ENCODE data around the gene IMMP2L. TPM values are rescaled to one million over a fixed set of nuclear protein-coding genes. Genes with fewer than 3 reads are reported as not detected.

IMMP2L gene
- polyA plus RNA-seq, 1 donor (not counting 4 experiments of a cell fraction or from before 2014, with no cell fraction given), result 14.1 TPM

- Histone ChIP-seq H3K9ac (ENCODE audit: control insufficient read depth, extremely low read depth, insufficient read depth, low read length) (no peak overlapping the region), H3K9me3 (ENCODE audit: control insufficient read depth, low read depth, low read length) (no peaks in the 10 kb centered on the region), H4K20me1 (ENCODE audit: control insufficient read depth, extremely low read depth, insufficient read depth, low read length) (no peaks in the 10 kb centered on the region), H3K4me1 (ENCODE audit: control insufficient read depth, extremely low read depth, insufficient read depth, low read length) (no peaks in the 10 kb centered on the region), H2AFZ (ENCODE audit: control insufficient read depth, low read length) (no peak overlapping the region), H3K27me3 (ENCODE audit: control insufficient read depth, extremely low read depth, insufficient read depth, low read length) (no peaks in the 10 kb centered on the region), H3K27ac (ENCODE audit: control insufficient read depth, insufficient read depth, low read length) (no peak overlapping the region), H3K4me3 (ENCODE audit: control insufficient read depth in 2 of 3, extremely low read depth in 1 of 3, insufficient read depth in 2 of 3, low read depth in 1 of 3, low read length in 3 of 3) (no peak overlapping the region), H3K79me2 (ENCODE audit: control insufficient read depth, insufficient read depth, low read length) (no peaks in the 10 kb centered on the region), H3K4me2 (ENCODE audit: control insufficient read depth, extremely low read depth, insufficient read depth, low read depth, low read length) (no peak overlapping the region), H3K9me1 (ENCODE audit: control insufficient read depth, extremely low read depth, insufficient read depth, low read length) (no peaks in the 10 kb centered on the region), H3K36me3 (ENCODE audit: control insufficient read depth in 2 of 2, extremely low read depth in 1 of 2, insufficient read depth in 2 of 2, low read length in 2 of 2) (no peaks in the 10 kb centered on the region)
- FAIRE-seq (no peak), DNase-seq (ENCODE audit: low read depth, low spot score) (no peak)
- dilution Hi-C loops (cut with MboI; ENCODE audit: extremely low pct_ligation_motif_present, low sequenced_read_pairs), result no loop called here
- TF ChIP-seq EZH2 (IDR thresholded peaks at IDR 0.05; ENCODE audit: low read length), result no peak
- TF ChIP-seq, protein P1, sequence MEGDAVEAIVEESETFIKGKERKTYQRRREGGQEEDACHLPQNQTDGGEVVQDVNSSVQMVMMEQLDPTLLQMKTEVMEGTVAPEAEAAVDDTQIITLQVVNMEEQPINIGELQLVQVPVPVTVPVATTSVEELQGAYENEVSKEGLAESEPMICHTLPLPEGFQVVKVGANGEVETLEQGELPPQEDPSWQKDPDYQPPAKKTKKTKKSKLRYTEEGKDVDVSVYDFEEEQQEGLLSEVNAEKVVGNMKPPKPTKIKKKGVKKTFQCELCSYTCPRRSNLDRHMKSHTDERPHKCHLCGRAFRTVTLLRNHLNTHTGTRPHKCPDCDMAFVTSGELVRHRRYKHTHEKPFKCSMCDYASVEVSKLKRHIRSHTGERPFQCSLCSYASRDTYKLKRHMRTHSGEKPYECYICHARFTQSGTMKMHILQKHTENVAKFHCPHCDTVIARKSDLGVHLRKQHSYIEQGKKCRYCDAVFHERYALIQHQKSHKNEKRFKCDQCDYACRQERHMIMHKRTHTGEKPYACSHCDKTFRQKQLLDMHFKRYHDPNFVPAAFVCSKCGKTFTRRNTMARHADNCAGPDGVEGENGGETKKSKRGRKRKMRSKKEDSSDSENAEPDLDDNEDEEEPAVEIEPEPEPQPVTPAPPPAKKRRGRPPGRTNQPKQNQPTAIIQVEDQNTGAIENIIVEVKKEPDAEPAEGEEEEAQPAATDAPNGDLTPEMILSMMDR (optimal IDR thresholded peaks at IDR 0.05 in 1 of 3, IDR thresholded peaks at IDR 0.05 in 1 of 3, conservative IDR thresholded peaks at IDR 0.05 in 1 of 3; ENCODE audit: extremely low read depth in 1 of 3, insufficient read depth in 2 of 3, low read length in 3 of 3), result no peak
Measured at GRCh38 chr7:110759069-110759468, 803.2 kb downstream of the IMMP2L start.

DNA sequence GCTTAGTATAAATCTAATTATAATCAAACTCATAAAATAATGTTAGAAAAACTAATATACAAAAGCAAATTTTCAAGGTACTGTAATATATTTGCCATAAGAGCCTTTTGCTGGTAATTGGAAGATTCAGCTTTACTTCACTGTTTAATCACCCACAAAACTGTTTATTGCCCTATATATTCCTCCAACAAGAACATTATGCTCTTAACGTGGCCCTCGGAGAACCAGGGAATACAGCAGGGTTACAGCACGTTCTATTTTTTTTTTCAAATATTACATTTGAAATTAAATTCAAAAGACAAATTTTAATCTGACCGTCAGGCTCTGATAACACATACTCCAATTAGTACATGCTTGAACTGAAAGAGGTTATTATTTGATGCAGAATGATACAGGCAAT lies 807.6 kb downstream of the IMMP2L start:
- FAIRE-seq, result no peak
- Histone ChIP-seq H3K9me1 (ENCODE audit: control insufficient read depth, extremely low read depth, insufficient read depth, low read length) (no peaks in the 10 kb centered on the region), H3K4me1 (ENCODE audit: control insufficient read depth, extremely low read depth, insufficient read depth, low read length) (no peaks in the 10 kb centered on the region), H3K4me3 (ENCODE audit: control insufficient read depth in 2 of 3, extremely low read depth in 1 of 3, insufficient read depth in 2 of 3, low read depth in 1 of 3, low read length in 3 of 3) (no peak overlapping the region), H3K27ac (ENCODE audit: control insufficient read depth, insufficient read depth, low read length) (no peak overlapping the region), H3K27me3 (ENCODE audit: control insufficient read depth, extremely low read depth, insufficient read depth, low read length) (no peaks in the 10 kb centered on the region), H3K79me2 (ENCODE audit: control insufficient read depth, insufficient read depth, low read length) (no peaks in the 10 kb centered on the region), H2AFZ (ENCODE audit: control insufficient read depth, low read length) (no peak overlapping the region), H3K9me3 (ENCODE audit: control insufficient read depth, low read depth, low read length) (no peaks in the 10 kb centered on the region), H4K20me1 (ENCODE audit: control insufficient read depth, extremely low read depth, insufficient read depth, low read length) (no peaks in the 10 kb centered on the region), H3K9ac (ENCODE audit: control insufficient read depth, extremely low read depth, insufficient read depth, low read length) (no peak overlapping the region), H3K36me3 (ENCODE audit: control insufficient read depth in 2 of 2, extremely low read depth in 1 of 2, insufficient read depth in 2 of 2, low read length in 2 of 2) (no peaks in the 10 kb centered on the region), H3K4me2 (ENCODE audit: control insufficient read depth, extremely low read depth, insufficient read depth, low read depth, low read length) (no peak overlapping the region)
- dilution Hi-C loops (cut with MboI; ENCODE audit: extremely low pct_ligation_motif_present, low sequenced_read_pairs), result no loop called here
- TF ChIP-seq, protein P1 (optimal IDR thresholded peaks at IDR 0.05 in 1 of 3, IDR thresholded peaks at IDR 0.05 in 1 of 3, conservative IDR thresholded peaks at IDR 0.05 in 1 of 3; ENCODE audit: extremely low read depth in 1 of 3, insufficient read depth in 2 of 3, low read length in 3 of 3), result no peak
- TF ChIP-seq EZH2 (IDR thresholded peaks at IDR 0.05; ENCODE audit: low read length), result no peak
- no peak for DNase-seq (ENCODE audit: low read depth, low spot score)

Data from keratinocyte (primary cell).